GM23248 (cell line): ENCODE data around the gene CUL2.

Experiments used
- EZH2 ChIP-seq: fragments of 200-600 bp; sonication (generic); IDR thresholded peaks from 2 replicates; pipeline ENCODE4 v1.6.1; 2018; ENCODE audit warnings: antibody characterized with exemption, mild to moderate bottlenecking; ENCODE audit not compliant: insufficient read depth, poor library complexity, severe bottlenecking
- EZH2phosphoT487 ChIP-seq: fragments of 200-600 bp; sonication (generic); IDR thresholded peaks from 2 replicates; pipeline ENCODE4 v1.6.1; 2018; ENCODE audit warnings: antibody characterized with exemption, moderate library complexity, mild to moderate bottlenecking, low read depth; ENCODE audit not compliant: insufficient read depth

DNA sequence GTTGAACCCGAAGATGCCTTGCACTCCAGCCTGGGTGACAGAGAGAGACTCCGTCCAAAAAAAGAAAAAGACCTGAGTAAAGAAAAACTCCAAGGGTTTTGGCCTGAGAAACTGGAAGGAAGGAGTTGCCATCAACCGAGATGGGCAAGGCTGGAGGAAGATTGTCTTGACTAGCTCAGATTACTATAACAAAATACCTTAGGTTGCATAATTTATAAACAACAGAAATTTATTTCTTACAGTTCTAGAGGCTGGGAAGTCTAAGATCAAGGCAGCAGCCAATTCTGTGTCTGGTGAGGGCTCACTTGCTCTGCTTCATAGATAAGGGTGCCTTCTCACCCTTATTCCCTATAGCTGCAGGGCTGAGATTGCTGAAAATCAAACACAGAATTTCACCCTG is 91.2 kb downstream of the CUL2 start:
- TF ChIP-seq EZH2 (no peak), EZH2phosphoT487 (no peak)
